NCI-H345 treated with DMSO at 0.1 percent for 48 hours (cell line): Measurements from ENCODE around the gene PALM2AKAP2.
"Not testable (repeated sequence)": the region's sequence is repeated elsewhere in the genome, so short reads cannot be mapped to it uniquely, and the experiment has no call there.

Experiments
- DNase-seq: peaks from one replicate; lab custom pipeline; 2025; ENCODE audit not compliant: unreplicated experiment; lab: John Stamatoyannopoulos, UW

Gene PALM2AKAP2

DNA sequence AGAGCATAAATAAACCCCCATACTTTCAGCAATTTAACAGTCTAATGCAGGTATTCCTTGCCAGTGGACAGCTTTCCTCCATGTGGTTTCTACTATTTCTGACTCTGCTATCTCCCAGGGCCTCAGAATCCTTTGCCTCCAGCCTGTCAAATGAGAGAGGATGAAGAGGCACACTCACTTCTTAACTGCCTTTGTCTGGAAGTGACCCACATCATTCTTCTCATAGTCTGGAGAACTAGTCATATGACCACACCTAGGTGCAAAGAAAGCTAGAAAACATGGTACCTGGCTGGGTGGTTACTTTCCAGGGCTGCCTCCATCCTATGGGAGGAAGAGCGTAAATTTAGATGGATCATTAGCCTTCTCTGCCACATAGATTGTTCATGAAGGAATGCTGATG, 22.5 kb downstream of the PALM2AKAP2 start:
- no peak for DNase-seq

DNA sequence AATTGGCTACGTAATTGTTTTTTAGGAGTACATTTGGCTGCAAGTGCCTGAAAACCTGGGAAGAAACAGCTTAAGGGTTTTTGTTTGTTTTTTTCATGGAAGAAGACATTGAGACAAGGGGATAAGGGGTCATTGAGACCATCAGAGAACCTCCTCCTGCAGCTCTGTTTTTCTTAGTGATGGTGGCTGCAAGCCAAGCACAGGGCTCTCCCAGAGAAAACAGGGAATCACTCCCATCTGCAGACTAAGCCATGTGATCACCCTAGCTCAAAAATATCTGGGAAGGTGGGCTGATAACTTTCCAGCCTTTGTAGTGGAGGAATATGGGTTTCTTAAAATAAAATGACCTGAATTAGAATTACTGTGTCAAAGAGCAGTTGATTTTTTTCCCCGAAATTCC, 25.1 kb downstream of the PALM2AKAP2 start:
- DNase-seq = no peak

DNA sequence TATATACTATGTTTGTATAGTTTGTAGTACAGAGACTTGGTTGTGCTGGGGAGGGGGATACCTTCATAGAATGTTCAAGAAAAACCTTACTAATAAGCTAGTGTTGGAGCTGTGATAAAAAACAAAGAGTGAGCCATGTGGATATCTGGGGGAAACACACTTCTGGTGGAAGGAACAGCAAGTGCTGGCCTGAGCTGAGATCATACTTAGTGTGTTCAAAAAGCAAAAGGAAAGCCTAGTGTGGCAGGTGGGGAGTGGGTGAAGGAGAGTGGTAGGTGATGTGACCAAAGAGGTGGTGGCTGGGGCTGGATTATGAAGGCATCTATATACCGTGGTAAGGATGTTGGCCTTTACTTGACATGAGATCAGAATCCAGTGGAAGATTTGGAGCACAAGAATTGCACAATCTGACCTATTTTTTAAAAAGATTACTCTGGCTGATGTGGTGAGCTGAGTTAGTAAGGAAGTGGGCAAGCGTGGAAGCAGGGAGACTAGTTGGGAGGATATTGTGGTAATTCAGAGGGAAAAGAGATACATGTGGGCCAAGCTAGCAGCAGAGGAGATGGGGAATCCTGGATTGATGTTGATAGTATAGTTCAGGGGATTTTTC, 26.6 kb downstream of the PALM2AKAP2 start:
- DNase-seq = no peak

- no peak for DNase-seq
These were observed 31.9 kb downstream of the PALM2AKAP2 start for GRCh38 chr9:109811876-109812275.

GRCh38 chr9:109812331-109812730, 32.3 kb downstream of the PALM2AKAP2 start:
- DNase-seq = no peak

DNA sequence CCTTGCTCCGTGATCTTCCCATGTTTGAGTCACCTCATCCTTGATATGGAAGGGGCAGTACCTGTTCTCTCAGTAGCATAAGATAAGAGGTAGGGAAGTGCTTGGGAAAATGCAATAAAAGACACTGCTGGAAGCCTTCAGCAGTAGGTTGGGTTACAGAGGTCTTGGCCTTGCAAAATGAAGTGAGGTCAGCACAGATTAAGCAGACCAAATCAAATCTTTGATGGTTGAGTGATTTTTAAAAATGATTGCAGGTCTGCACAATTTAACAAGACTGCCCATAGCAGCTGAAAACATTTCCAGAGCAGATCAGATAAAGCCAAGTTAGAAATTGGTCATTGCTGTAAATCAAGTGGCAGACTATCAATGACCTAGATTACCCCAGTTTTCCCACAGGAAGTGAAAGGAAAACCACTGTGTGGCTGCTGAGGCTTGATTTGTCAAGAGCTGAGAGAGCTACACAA, 32.9 kb downstream of the PALM2AKAP2 start:
- DNase-seq = no peak

- DNase-seq = no peak
These were observed 33.3 kb downstream of the PALM2AKAP2 start for GRCh38 chr9:109813303-109813702.

GRCh38 chr9:109813829-109814228, 33.8 kb downstream of the PALM2AKAP2 start:
- no peak for DNase-seq

DNA sequence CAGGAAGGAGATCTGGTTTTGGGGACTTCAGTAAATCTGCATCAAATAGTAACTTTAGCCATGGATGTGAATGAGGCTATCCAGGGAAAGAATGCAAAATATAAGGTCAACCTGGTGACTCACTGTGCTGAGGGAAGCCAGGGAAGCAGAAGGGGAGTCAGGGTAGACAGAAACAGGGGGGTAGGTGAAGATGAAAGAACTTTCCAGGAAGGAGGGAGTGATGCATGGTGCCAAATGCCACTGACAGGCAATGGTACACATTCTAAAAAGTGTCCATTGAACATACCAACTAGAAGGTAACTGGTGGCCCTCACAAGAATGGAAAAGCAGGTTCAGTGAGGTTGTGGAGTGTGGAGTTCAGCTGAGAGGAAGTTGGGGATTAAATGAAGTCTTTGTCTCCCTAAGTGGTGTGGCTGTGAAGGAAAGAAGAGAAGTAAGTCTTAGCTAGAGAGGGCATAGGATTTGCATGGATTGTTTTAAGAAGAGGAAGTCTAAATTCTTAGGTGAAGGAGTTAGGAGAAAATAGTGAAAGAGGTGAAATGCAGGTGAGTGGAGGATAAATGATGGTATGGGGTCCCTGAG, 35.5 kb downstream of the PALM2AKAP2 start:
- no peak for DNase-seq

GRCh38 chr9:109816490-109816889, 36.5 kb downstream of the PALM2AKAP2 start:
- DNase-seq = no peak

DNA sequence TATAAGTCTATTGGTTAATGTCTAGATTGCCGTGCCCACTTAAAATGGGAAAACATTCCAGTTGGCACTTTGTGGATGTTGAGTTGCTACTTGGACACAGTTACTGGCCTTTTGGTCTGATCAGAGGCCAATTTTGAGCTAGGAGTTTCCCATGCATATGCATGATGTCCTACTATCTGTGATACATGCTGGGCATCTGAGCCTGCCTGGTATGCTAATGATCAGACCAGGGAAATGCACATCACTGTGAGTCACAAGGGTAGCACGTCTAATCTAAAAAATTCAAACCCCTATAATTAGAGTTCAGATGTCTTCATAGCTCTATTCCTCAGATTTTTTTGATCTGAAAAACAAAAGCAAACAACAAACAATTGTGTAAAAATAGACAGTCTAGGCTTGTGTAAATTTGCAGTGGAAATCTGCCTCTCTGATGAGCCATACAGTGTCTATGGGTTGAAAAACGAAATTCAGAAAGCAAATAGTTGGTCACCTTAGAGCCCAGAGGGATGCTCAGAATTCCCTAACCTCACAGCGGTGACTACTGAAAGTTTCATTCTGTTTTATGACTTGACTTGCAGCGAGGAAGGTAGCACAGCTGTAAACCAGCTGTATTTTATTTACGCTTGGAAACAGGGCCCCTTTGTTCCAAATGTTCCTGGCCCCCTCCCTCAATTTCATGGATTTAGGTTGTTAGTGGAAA, 37.3 kb downstream of the PALM2AKAP2 start:
- DNase-seq = no peak

- DNase-seq = peak; percentile 39
These were observed 38.0 kb downstream of the PALM2AKAP2 start for GRCh38 chr9:109817846-109818472.

GRCh38 chr9:109821711-109822110, 41.7 kb downstream of the PALM2AKAP2 start:
- DNase-seq = no peak

GRCh38 chr9:109825383-109825782, 45.4 kb downstream of the PALM2AKAP2 start:
- DNase-seq = not testable (repeated sequence)

DNA sequence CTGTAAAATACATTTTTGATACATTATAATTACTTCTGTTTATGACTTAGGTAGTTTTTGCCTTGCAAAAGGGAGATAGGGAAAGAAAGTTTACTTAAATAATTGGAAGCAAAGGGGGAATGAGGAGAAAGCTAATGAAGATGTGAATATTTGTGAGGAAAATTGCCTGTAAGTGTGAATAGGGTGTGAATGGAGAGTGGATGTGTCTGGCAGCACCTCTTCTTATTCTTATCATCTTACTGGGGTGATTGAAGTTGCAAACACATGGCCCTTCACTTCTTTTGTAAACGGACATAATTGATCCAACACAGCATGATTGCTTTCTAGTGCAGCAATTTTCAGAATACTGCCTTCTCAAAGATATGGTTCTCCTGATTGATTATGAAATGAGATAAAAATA, 46.6 kb downstream of the PALM2AKAP2 start:
- no peak for DNase-seq

DNA sequence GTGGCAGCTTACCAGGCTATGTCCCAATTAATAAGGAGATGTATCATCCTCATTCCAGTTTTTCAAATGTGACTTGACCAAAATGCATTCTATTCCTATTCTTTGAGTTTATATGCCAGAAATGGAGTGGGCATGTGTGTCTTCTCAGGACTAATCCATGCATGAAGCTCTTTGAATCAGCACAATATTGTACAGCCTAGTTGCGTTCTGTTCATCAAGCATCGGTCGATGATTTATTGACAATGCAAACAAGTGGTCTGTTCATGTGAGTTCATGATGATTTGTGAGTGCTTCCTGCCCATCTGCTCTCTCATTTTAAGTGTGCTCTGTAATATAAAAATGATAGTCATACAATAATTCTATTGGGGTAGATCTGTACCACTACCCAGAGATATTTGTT, 48.3 kb downstream of the PALM2AKAP2 start:
- peak; percentile 74 for DNase-seq
